ENCODE data around the gene AGPAT1.

Gene AGPAT1

DNA sequence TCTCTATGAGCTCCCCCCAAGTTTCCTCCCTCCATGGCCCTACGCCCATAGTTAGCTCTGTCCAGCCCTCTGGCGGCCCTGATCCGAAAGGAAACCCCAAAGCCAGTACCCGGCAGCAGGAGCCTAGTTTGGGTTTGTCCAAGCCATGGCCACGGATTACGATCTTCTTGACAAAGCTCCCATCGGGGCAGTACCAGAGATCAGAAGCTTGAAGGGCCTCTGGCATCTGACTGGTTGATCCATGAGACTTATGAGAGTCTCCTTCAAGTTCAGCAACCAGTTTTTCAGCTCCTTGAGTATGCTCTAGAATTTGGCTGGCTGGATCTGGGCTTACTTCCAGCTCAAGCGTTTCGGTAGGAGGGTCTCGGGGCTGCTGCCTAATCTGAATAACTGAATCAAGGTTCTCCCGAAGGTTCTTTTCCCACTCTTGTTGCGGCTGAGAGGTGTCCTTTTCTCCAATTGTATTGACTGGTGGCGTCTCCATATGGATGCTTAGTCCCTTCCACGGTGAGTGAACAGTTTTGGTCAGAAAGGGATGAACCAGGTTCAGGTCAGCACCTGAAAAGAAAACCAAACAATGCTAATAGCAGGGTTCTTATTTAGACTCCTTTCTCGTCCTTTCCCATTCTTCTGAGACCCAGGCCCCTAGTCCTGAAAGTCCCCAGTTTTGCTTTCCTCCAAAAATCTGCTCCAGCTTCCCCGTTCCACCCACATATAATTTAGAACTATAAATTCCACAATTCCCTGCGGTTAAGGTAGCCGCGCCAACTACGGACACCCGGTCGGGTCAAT is 46.4 kb downstream of the AGPAT1 start:
- TF ChIP-seq, protein P1, sequence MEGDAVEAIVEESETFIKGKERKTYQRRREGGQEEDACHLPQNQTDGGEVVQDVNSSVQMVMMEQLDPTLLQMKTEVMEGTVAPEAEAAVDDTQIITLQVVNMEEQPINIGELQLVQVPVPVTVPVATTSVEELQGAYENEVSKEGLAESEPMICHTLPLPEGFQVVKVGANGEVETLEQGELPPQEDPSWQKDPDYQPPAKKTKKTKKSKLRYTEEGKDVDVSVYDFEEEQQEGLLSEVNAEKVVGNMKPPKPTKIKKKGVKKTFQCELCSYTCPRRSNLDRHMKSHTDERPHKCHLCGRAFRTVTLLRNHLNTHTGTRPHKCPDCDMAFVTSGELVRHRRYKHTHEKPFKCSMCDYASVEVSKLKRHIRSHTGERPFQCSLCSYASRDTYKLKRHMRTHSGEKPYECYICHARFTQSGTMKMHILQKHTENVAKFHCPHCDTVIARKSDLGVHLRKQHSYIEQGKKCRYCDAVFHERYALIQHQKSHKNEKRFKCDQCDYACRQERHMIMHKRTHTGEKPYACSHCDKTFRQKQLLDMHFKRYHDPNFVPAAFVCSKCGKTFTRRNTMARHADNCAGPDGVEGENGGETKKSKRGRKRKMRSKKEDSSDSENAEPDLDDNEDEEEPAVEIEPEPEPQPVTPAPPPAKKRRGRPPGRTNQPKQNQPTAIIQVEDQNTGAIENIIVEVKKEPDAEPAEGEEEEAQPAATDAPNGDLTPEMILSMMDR (conservative IDR thresholded peaks at IDR 0.05; ENCODE audit: low read depth, low read length): no peak
- DNase-seq (ENCODE audit: low read depth): no peak
- peak overlapping the region; percentile 79 for H3K4me3 ChIP-seq (ENCODE audit: low read length)

DNA sequence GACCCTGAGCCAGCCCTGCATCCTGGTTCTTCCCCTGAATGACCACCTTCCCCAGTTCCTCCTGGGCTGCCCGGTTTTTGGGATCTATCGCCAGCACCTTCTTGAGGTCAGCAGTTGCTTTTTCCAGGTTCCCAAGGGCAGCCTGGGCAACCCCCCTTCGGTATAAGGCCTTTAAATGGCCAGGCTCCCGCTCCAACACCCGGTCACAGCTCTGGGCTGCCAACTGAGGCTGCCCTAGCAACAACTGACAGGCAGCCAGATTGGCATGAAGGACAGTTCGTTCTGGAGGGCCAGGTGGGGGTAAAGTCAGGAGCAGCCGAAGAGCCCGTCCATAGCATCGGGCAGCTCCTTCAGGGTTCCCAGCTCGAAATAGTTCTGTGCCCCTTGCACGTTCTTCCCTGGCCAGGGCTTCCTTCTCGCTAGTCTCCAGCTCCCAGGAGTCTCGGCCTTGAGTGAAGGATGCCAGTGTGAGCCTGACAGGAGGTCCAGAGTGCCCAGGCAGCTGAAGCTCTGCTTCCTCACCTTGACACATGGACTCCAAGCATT is 47.1 kb downstream of the AGPAT1 start:
- peak overlapping the region; percentile 23 for H3K4me3 ChIP-seq (ENCODE audit: low read length)
- no peak for DNase-seq (ENCODE audit: low read depth)
- TF ChIP-seq, protein P1 (conservative IDR thresholded peaks at IDR 0.05; ENCODE audit: low read depth, low read length): no peak

DNA sequence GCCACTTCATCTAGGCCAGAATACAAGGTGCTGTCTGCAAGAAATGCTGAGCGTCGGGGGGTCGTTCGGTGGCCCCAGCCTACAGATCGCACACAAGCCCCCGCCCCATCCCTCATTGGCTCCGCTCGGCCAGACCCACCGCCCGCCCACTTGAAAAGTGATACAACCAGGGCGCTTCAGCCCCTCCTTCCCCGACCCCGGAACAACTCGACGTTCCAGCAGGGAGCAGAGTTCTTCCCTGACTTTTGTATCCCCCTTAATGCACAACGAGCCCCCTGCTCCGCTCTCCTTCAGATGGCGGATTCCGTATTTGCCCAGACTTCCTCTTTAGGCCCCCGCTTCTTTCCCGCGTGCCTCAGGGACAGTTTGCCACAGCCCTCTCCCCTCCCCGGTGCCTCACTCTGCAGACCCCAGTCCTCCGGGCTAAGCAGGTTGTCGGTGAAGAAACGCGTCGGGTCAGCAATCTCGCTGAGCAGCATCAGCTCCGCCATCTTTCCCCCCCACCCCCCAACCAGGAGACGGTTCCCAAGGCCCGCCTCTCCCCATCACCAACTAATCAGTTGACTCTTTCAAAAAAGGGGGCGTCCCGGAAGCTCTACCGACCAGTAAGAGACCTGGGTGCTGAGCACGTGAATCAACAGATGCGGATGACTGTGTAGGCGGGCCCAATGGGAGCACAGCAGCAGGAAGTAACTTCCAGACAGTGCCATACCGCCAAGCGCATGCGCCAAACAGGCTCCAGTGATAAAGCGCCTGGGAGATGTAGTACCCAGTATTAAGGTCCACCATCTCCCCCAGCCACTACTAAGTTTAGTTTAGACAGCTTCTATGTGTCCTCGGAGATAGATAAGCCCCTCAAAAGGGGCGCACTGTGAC is 47.9 kb downstream of the AGPAT1 start, which contains the start of gene ATF6B:
TSS of gene ATF6B (minus strand) at position 530 of the 876 bp plus-strand sequence. CDS start at position 491, 39 bp downstream.
- TF ChIP-seq, protein P1 (conservative IDR thresholded peaks at IDR 0.05; ENCODE audit: low read depth, low read length): no peak
- H3K4me3 ChIP-seq (ENCODE audit: low read length): peak within 1 kb of the TSS; percentile 100
- peak; percentile 99 for DNase-seq (ENCODE audit: low read depth)

DNA sequence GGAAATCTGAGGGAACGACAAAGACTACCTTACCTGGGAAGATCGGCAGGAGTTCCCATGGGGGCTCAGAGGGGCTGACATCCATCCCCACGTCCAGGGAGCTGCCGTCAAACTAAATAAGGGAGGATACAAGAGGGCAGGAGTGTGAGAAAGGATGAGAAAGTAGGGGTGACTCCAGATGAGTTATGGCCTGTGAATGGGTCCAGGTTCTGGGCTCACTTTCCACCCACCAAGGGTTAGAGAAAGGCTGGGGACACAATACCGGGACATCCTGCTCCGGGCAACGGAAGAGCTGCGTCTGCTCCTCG is 48.5 kb downstream of the AGPAT1 start:
- DNase-seq (ENCODE audit: low read depth): no peak
- TF ChIP-seq, protein P1 (conservative IDR thresholded peaks at IDR 0.05; ENCODE audit: low read depth, low read length): no peak
- peak overlapping the region; percentile 100 for H3K4me3 ChIP-seq (ENCODE audit: low read length)

DNA sequence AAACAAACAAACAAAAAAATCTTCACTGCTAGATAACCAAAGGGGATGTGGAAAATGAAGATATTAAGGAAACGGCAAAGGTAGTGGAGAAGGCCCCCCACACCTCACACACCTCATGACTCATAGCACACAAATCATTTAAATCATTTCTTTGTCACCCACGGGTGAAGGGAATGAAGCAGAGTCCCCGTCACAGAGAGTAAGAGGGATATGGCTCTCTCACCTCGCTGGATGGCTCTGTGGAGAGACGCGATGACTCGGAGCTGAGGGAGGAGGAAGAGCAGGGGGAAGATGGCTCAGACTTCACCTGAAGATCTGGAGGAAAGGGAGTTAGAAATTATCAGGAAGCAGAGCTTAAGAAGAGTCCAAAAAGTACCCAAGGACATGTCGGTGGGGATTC is 49.0 kb downstream of the AGPAT1 start:
- TF ChIP-seq, protein P1 (conservative IDR thresholded peaks at IDR 0.05; ENCODE audit: low read depth, low read length): no peak
- DNase-seq (ENCODE audit: low read depth): no peak
- peak overlapping the region; percentile 100 for H3K4me3 ChIP-seq (ENCODE audit: low read length)

DNA sequence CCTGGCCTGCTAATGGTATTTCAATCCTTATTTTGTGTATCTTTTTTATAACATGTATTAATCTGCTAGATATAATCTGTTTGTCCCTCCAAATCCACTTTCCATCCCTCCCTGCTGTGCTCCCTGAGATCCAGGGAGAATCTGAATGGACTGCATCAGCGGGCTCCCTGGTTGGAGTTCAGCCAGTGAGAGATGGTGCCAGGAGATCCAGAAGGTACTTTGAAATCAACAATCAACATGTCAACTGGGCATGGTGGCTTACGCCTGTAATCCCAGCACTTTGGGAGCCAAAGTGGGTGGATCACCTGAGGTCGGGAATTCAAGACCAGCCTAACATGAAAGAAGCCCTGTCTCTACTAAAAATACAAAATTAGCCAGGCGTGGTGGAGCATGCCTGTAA is 52.2 kb downstream of the AGPAT1 start:
- TF ChIP-seq, protein P1 (conservative IDR thresholded peaks at IDR 0.05; ENCODE audit: low read depth, low read length): no peak
- no peak for DNase-seq (ENCODE audit: low read depth)
- no peak overlapping the region for H3K4me3 ChIP-seq (ENCODE audit: low read length)

Measured in retinal pigment epithelial cell (primary cell).